ENCODE results near the gene MTFR1L.

DNA sequence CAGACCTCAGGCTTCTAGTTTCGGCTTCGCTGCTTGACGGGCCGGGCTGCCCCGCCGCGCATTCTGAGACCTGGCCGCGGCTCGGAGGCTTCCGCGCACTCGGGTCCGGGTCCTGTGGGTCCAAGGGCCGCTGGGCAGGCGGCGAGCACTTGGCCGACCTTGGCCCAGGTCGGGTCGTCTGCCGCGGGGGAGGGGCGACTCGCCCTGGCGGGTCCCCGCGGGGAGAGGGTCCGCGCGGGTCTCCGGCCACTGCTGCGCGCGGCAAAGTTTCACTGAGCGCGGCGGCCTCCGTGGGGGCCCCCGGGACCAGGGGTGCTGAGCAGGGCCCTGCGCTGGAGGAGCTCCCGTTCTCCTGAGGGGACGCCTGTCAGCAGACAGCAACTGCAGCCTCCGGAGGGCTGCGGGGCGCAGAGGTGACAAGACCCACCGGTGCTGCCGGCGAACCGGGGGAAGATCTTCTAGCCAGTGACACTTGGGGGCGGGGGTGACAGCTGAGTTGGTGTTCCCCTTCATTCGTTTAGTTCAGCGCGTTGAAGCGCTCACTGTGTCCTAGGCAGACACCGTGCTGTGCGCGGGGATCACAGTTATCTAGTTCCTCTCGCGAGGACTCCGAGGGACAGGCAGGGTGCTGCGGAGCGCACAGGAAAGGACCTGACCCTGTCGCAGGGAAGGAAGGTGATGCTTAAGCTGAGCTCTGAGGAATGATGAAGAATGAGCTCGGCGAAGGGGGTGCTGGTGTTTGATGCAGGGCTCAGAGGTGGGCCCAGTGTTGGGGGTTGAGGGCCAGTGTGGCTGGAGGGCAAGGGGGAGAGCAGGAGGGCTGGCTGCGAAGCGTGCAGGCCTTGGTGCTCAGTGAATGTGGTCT is 725 bp downstream of the MTFR1L start:
- TF ChIP-seq EP300 (IDR thresholded peaks at IDR 0.05) = no peak
- TF ChIP-seq CTCF (IDR thresholded peaks at IDR 0.05) = no peak
